GM12891 (cell line): ENCODE data around the gene RAB1A.

Experiments
- POLR2A ChIP-seq: IDR thresholded peaks from 2 replicates; pipeline ENCODE4 v1.6.1; 2011; ENCODE audit warnings: low read depth, low read length, control low read depth
- POLR2AphosphoS5 ChIP-seq: IDR thresholded peaks from 2 replicates; pipeline ENCODE4 v1.6.1; 2011; ENCODE audit warnings: low read depth, low read length, control low read depth
- POU2F2 ChIP-seq: IDR thresholded peaks from 2 replicates; pipeline ENCODE4 v1.6.1; 2011; ENCODE audit warnings: low read depth, mild to moderate bottlenecking, control low read depth, low read length, moderate library complexity
- SPI1 ChIP-seq: IDR thresholded peaks from 2 replicates; pipeline ENCODE4 v1.6.1; 2011; ENCODE audit warnings: low read depth, low read length, control low read depth
- TAF1 ChIP-seq: IDR thresholded peaks from 2 replicates; pipeline ENCODE4 v1.6.1; 2011; ENCODE audit warnings: low read depth, low read length, control low read depth

GRCh38 chr2:65044097-65044735 lies 85.7 kb downstream of the RAB1A start:
- TF ChIP-seq POLR2A, result no peak
- no peak for TF ChIP-seq POLR2AphosphoS5
- TF ChIP-seq TAF1, result no peak
- no peak for TF ChIP-seq POU2F2
- no peak for TF ChIP-seq SPI1
